Nephron (organoid): ENCODE data around the gene ZDBF2.
"Not testable (repeated sequence)": the region's sequence is repeated elsewhere in the genome, so short reads cannot be mapped to it uniquely, and the experiment has no call there.

ENCODE experiments used
- H3K27ac Mint-ChIP-seq, 3 experiments: 2 replicates each; pipeline ENCODE4 v1.8.0; 2020; ENCODE audit warnings: mixed read lengths in 3 of 3, mild to moderate bottlenecking in 2 of 3, moderate library complexity in 1 of 3
- H3K27me3 Mint-ChIP-seq: 2 replicates; pipeline ENCODE4 v1.8.0; 2021; ENCODE audit warnings: low read depth, mild to moderate bottlenecking, moderate library complexity, mixed read lengths
- H3K36me3 Mint-ChIP-seq: 2 replicates; pipeline ENCODE4 v1.8.0; 2020; ENCODE audit warnings: low read depth, mixed read lengths
- H3K4me1 Mint-ChIP-seq: 2 replicates; pipeline ENCODE4 v1.8.0; 2020; ENCODE audit warnings: mixed read lengths
- H3K4me3 Mint-ChIP-seq, 3 experiments: 2 replicates each; pipeline ENCODE4 v1.8.0; 2020; ENCODE audit warnings: mild to moderate bottlenecking in 3 of 3, mixed read lengths in 3 of 3, moderate library complexity in 2 of 3
- H3K9me3 Mint-ChIP-seq: 2 replicates; pipeline ENCODE4 v1.8.0; 2020; ENCODE audit warnings: mixed read lengths
- TF ChIP-seq, protein P1 (sequence below), 3 experiments: fragments of 200-600 bp; sonication (generic); IDR thresholded peaks; one replicate each; pipeline ENCODE4 v1.5.0; 2021; ENCODE audit warnings: antibody characterized with exemption in 3 of 3; ENCODE audit not compliant: unreplicated experiment in 3 of 3

The ZDBF2 gene

DNA sequence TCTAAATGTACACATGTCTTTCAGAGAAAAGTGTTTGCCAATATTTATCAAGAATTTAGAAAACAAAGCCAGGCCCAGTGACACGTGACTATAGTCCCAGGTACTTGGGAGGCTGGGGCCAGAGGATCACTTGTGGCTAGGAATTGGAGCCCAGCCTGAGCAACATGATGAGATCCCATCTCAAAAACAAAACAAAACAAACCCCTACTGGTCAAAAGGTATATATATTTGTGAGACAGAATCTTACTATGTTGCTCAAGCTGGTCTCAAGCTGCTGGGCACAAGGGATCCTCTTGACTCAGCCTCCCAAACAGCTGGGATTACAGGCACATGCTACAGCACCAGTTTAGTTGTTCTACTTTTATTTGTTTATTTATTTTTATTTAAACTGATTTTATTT is 79.2 kb downstream of the ZDBF2 start:
- Mint-ChIP-seq H3K36me3 (peaks cover 4% of the 10 kb centered on the region), H3K27ac (no peak overlapping the region), H3K27me3 (no peaks in the 10 kb centered on the region), H3K4me1 (no peaks in the 10 kb centered on the region), H3K9me3 (peaks cover 20% of the 10 kb centered on the region), H3K4me3 (no peak overlapping the region)
- TF ChIP-seq, protein P1, sequence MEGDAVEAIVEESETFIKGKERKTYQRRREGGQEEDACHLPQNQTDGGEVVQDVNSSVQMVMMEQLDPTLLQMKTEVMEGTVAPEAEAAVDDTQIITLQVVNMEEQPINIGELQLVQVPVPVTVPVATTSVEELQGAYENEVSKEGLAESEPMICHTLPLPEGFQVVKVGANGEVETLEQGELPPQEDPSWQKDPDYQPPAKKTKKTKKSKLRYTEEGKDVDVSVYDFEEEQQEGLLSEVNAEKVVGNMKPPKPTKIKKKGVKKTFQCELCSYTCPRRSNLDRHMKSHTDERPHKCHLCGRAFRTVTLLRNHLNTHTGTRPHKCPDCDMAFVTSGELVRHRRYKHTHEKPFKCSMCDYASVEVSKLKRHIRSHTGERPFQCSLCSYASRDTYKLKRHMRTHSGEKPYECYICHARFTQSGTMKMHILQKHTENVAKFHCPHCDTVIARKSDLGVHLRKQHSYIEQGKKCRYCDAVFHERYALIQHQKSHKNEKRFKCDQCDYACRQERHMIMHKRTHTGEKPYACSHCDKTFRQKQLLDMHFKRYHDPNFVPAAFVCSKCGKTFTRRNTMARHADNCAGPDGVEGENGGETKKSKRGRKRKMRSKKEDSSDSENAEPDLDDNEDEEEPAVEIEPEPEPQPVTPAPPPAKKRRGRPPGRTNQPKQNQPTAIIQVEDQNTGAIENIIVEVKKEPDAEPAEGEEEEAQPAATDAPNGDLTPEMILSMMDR (IDR thresholded peaks at IDR 0.05; ENCODE audit: unreplicated experiment in 3 of 3) = no peak

DNA sequence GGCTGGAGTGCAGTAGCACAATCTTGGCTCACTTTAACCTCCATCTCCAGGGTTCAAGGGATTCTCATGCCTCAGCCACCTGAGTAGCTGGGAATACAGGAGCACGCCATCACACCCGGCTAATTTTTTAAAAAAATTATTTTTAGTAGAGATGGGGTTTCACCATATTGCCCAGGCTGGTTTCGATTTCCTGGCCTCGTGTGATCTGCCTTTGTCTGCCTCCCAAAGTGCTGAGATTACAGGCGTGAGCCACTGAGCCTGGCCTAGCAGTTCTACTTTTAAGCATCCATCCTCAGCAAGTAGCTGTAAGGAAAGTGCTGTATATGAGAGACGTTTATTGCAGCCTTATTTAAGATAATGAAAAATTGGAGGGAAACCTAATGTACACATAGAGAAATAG is 79.7 kb downstream of the ZDBF2 start:
- no peak overlapping the region for H3K27ac Mint-ChIP-seq
- H3K4me3 Mint-ChIP-seq = no peak overlapping the region
- peaks cover 25% of the 10 kb centered on the region for H3K9me3 Mint-ChIP-seq
- TF ChIP-seq, protein P1 (IDR thresholded peaks at IDR 0.05; ENCODE audit: unreplicated experiment in 3 of 3) = no peak
- H3K27me3 Mint-ChIP-seq = no peaks in the 10 kb centered on the region
- peaks cover 4% of the 10 kb centered on the region for H3K36me3 Mint-ChIP-seq
- no peaks in the 10 kb centered on the region for H3K4me1 Mint-ChIP-seq

DNA sequence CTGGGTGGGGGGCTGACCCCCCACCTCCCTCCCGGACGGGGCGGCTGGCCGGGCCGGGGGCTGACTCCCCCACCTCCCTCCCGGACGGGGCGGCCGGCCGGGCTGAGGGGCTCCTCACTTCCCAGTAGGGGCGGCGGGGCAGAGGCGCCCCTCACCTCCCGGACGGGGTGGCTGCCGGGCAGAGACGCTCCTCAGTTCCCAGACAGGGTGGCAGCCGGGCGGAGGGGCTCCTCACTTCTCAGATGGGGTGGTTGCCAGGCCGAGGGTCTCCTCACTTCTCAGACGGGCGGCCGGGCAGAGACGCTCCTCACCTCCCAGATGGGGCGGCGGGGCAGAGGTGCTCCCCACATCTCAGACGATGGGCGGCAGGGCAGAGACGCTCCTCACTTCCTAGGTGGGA is 82.4 kb downstream of the ZDBF2 start:
- not testable (repeated sequence) for H3K4me1 Mint-ChIP-seq, H3K36me3 Mint-ChIP-seq, H3K27ac Mint-ChIP-seq, H3K4me3 Mint-ChIP-seq, H3K27me3 Mint-ChIP-seq
- peaks cover 17% of the 10 kb centered on the region for H3K9me3 Mint-ChIP-seq

DNA sequence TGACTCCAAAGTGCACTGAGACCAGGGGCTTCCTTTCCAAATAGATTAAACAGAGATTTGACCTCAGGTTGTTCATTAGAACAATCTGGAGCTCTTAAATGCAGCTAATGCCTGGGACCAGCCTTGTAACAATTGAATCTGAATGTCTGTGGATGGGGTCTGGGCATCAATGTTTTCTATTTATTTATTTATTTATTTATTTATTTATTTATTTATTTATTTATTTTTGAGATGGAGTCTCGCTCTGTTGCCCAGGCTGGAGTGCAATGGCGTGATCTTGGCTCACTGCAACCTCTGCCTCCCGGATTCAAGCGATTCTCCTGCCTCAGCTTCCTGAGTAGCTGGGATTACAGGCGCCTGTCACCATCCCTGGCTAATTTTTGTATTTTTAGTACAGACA is 86.4 kb downstream of the ZDBF2 start:
- H3K27me3 Mint-ChIP-seq, H3K4me1 Mint-ChIP-seq, H3K4me3 Mint-ChIP-seq, H3K36me3 Mint-ChIP-seq, H3K27ac Mint-ChIP-seq: not testable (repeated sequence)
- H3K9me3 Mint-ChIP-seq = peaks cover 17% of the 10 kb centered on the region

DNA sequence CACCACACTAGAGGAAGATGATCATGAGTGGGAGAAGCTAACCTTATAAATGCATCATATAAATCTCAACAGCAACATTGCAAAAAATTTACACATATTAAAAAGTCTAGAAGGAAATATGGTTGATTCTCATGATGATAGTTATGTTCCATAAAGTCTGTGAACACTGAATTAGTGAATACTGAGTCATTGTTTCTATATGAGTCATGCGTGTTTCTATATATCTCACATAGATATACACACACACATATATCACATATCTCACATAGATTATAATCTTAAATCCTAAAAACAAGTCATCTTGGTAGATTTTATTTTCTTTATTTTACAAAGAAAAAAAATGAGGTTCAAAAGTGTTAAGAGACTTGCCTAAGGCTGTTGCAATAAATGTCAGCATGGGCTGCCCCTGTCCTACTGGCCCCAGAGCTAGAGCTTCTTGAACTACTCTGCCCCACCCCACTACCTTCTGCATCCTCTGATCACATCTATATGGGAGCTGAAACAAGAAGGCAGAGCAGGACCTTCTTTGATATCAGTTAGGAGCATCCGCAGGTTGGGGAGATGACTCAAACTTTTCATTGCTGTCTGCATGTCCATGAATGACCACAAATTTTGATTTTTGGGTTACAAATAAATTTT is 87.1 kb downstream of the ZDBF2 start:
- Mint-ChIP-seq H3K4me3 (no peak overlapping the region), H3K9me3 (peaks cover 17% of the 10 kb centered on the region), H3K4me1 (no peaks in the 10 kb centered on the region), H3K36me3 (peaks cover 4% of the 10 kb centered on the region), H3K27ac (no peak overlapping the region), H3K27me3 (no peaks in the 10 kb centered on the region)
- TF ChIP-seq, protein P1 (IDR thresholded peaks at IDR 0.05; ENCODE audit: unreplicated experiment in 3 of 3) = no peak
